Measurements from ENCODE around the gene KCNH5.

The KCNH5 gene

DNA sequence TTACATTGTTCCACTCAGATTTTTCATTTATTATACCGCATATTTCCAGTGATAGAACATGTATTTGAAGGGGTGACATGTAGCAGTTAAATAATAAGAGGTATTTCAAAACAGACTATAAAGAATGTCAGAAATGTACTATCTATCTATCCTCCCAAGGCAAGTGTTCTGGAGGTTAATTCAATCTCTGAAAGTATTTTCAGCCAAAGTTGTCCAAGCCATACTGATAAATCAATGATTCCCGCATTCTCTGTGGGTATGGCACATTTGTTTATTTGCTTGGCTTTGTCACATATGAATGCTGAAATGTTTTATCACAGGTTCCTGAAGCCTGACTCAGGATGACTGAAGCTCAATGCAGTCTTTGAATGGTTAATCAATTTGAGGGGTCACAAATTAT, 35.8 kb downstream of the KCNH5 start:
- no peak for DNase-seq (ENCODE audit: low read depth in 2 of 2, low spot score in 1 of 2)

DNA sequence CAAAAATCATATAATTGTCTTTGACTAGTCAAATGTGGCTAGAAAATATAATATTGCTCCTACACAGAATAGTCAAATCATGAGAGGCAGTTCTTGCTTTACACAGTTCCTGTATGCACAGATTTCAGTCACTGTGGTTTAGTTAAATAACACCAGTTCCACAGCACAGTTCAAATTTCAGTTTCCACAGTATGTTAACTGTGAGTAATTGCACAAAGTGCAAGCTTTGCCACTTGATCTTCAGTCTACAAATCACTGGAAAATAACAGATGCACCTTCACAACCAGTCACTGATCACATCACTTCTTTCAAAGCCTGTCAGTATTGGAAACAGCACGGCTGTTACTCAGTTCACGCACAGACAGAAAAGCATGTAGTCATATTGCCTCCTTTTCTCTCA, 38.7 kb downstream of the KCNH5 start:
- DNase-seq (ENCODE audit: low read depth in 2 of 2, low spot score in 1 of 2) = no peak

DNA sequence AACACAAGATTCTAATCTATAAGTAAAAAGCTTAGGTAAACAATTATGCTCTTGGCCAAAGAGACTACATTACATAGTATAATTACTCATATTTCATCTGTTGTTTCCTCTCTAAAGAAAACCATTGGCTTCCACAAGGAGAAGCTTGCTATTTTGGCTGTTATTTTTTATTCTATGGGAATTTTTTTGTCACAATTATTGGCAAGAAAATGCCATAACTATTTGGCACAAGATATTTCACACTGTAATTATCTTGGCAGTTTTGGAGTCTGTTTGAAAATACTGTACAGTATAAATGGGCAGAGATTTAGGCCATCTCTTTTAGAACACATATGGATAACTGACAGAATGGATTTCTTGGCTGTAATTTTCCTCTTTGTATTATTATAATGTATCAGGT, 51.2 kb downstream of the KCNH5 start:
- DNase-seq (ENCODE audit: low read depth in 2 of 2, low spot score in 1 of 2) = no peak

DNA sequence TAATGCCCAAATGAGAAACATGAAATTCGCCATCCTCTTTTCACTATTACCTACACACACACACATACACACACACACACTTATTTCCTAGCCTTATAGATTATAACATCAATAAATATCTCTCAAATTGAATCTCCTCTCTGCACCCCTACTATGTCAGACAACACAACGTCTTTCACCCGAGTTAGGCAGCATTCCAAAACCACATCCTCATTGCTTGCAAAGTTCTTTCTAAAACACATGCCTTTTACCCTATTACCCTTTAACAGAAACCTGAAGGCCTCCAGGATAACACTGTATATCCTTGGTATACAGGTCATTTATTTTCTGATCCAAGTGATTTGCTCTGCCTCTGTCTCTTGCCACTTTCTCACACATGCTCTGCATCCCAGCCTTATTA, 56.3 kb downstream of the KCNH5 start:
- no peak for DNase-seq (ENCODE audit: low read depth in 2 of 2, low spot score in 1 of 2)

DNA sequence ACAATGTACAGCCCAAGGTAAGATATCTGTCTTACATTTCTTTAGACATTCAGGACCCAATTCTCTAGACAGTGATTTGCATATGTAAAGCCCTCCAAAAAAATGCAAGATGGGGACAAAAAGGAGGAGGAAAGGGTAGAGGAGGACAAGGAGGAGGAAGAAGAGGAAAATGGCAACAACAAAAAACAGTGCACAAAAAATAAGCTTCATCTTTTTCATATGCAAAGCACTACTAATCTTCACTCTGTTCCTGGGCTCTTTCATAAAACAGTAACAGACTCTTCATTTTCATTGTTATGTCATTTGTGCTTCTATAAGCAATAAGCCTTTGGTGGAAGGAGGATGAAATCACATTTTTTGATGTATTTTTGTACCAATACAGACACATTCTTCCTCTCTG, 61.4 kb downstream of the KCNH5 start:
- DNase-seq (ENCODE audit: low read depth in 2 of 2, low spot score in 1 of 2) = no peak

DNA sequence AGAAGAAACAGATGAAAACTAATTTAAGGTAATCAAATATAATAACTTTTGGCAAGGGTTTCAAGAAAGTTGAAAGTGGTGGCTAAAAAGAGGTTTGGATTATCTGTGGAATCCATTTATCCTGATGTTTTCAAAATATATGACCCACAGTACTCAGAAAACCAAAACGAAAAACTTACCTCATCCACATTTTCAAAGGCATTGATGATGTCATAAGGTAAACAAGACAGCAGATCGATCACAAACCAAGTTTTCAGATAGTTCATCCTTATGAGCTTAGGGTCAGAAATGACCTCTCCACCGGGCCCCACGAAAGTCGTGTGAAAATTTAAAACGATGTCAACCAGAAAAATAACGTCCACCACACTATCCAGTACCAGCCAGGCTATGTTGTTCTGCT, 64.6 kb downstream of the KCNH5 start:
- DNase-seq (ENCODE audit: low read depth in 2 of 2, low spot score in 1 of 2) = no peak

DNA sequence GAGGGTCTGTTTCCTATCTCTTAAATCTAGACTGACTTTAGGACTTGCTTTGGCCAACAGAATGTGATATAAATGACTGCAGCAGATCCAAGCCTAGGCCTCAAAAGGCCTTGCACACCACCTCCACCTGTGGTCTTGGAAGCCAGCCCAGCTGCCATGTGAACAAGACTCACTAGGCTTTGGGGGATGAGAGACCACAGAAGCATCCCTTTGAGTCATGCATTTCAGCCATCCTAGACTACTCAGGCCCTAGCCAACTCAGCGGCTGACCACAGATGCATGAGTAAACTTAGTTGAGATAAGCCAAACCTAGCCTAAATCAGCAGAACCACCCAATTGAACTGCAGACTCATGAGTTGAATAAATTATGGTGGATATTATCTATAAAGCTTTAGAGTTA, 87.7 kb downstream of the KCNH5 start:
- DNase-seq (ENCODE audit: low read depth in 2 of 2, low spot score in 1 of 2) = no peak

DNA sequence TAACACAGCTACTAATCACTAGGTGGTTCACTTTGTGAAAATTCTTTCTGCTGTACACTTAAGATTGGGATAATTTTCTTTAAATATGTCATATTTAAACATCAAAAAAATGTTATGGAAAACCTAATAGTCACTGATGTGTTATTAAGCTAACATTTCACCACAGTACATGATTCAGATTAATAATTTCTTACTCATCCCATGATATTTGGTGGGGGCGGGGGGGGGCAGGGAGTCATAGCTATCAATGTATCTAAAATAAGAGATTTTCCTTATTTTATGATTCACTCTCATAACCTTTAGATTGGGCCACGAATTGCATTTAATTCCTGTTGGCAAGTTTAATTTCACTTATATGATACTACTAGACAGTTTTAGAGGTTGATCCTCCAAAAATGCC, 88.8 kb downstream of the KCNH5 start:
- no peak for DNase-seq (ENCODE audit: low read depth in 2 of 2, low spot score in 1 of 2)

DNA sequence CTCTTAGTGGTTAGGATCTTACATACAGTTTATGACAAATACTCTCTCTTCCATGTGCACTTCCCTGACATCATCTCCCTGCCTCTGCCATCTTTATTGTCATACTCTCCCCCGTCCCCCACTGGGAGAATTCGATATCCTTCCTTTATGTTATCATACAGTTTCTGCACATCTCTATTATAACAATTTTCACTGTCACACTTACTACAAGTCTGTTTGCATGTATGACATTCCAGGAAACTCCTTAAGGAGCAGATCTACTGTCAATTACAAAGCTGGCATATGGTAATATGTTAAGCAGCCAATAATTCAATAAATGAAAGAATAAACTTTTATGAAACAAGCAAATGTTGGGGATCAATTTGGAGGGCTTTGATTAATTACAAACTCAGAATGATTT, 91.1 kb downstream of the KCNH5 start:
- no peak for DNase-seq (ENCODE audit: low read depth in 2 of 2, low spot score in 1 of 2)

DNA sequence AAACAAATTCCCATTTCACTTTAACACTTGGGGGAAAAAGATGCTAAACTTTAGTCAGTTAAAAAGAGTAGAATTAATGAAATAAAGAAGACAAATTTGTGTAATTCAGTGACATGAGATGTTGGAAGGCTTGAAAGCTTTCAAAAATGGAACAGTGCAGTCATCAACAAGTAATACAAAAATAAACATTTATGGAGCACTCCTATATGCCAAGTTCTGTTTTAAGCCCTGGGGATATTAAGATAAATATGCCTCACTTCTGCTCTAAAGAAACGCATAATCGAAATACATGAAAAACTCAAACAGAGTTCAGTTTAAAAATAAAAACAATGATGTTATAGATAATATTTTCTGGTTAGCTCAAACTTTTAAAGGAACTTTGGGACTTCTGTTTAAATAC, 93.0 kb downstream of the KCNH5 start:
- no peak for DNase-seq (ENCODE audit: low read depth in 2 of 2, low spot score in 1 of 2)

DNA sequence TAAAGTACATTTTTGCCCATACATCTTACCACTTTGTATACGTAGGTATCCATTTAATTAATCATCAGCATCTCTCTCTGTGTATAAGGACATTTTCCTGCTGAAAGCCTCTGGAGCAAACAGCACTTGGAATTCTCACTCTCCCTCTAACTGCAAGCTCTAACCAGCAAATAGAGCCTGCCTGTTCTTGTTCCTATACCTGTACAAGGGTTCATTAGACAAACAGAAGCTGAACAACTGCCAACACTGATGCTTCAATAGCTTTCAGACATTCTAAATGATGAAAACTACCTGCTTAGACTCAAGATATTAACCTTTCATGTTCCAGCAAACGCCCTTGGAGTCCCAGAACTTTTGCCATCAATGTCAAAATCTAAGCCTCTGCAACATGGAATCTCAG, 98.0 kb downstream of the KCNH5 start:
- DNase-seq (ENCODE audit: low read depth in 2 of 2, low spot score in 1 of 2) = no peak

DNA sequence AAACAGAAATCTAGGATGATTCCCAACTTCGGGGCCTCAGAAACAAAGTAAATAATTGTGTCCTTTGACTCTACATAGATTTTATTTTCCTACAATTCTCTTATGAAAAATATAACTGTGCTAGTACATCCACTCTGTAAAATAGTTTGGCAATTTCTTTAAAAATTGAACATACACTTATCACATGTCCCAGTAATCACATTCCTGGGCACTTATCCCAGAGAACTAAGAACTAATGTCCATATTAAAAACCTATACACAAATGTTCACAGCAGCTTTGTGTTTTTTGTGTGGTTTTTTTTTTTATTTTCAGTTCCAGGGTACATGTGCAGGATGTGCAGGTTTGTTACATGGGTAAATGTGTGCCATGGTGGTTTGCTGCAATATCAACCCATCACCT, 99.0 kb downstream of the KCNH5 start:
- no peak for DNase-seq (ENCODE audit: low read depth in 2 of 2, low spot score in 1 of 2)

DNA sequence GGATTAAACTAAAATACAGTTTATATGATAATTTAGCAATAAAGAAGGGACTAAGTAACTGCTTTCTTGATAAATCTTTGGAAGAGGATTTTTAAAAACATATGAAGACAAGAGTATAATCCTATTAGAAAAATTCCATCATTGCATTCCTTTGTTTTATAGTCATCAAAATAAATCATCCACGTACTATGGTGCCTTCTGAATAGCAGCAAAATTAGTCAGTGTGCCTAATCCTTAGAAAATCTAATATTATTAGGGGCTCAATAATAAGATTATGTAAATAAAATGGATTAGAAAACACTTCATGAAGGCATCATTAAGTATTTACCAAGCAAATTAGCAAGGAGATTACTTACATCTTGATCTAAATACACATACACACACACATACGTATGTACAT, 102.1 kb downstream of the KCNH5 start:
- no peak for DNase-seq (ENCODE audit: low read depth in 2 of 2, low spot score in 1 of 2)

DNA sequence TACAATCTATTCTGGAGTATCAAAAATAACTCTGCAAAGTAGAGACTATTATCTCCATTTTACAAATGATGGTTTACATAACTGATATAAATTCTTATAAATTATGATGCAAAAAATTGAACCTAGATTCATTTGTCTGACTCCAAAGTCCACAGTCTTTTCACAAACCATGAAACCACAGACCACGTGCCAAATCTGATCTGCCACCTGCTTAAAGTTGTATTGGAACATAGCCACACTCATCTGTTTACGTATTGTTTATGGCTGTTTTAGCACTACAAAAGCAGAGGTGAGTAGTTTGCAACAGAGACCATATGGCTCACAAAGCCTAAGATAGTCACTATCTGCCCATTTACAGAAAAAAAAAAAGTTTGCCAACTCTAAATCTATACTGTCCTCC, 105.3 kb downstream of the KCNH5 start:
- DNase-seq (ENCODE audit: low read depth in 2 of 2, low spot score in 1 of 2) = no peak

DNA sequence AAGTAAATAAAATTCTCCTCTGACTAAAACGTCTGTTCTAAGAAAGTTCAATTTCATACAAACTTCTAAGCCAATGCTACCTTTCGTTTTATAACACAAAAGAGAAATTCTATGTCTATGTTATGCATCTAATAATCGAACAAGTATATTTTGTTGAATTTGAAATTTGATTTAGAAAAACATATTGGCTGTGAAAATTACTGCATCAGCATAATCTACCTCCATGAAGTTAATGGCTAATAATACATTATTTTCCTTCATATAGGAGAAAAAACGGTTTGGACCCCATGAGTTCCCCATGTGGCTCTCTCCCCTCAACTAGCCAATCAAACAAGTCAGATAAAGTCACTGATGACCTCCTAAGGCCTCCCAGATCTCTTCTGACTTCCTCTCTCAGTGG, 106.5 kb downstream of the KCNH5 start:
- DNase-seq (ENCODE audit: low read depth in 2 of 2, low spot score in 1 of 2) = no peak

DNA sequence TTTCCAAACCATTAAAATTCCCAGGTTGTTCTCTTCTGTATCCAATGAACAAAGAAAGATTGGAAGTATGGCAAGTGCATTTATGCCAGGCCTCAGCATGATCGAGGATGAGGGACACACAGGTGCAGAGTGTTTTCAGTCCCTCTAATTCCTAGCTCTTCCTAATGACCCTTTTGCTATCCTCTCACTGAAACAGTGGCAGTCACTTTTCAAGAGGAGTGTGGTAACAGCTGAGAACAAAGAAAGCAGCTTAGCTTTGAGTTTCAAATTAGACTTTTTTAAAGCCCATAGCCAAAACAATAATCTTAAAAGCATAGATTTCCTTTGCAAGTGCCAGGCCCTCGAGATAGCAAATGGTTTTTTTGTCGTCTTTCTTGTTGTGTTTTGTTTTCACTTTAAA, 110.8 kb downstream of the KCNH5 start:
- DNase-seq (ENCODE audit: low read depth in 2 of 2, low spot score in 1 of 2) = no peak

DNA sequence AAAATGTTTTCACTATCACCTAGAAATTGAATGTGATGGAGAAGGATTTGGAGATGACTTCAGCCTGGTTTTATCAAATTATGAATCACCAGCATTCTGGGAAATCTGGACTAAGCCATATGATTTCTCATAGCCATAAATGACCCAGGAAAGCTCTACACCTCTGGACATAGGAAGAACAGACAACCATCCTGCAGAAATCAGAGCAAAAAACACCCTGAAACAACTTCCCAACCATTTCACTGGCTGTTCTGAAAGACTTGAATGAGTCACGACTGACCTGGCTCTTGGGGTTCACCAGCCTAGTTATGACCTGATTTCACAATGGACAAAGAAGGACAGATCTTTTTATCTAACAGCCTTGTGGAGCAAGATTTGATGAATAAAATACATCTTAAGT, 123.8 kb downstream of the KCNH5 start:
- no peak for DNase-seq (ENCODE audit: low read depth in 2 of 2, low spot score in 1 of 2)

DNA sequence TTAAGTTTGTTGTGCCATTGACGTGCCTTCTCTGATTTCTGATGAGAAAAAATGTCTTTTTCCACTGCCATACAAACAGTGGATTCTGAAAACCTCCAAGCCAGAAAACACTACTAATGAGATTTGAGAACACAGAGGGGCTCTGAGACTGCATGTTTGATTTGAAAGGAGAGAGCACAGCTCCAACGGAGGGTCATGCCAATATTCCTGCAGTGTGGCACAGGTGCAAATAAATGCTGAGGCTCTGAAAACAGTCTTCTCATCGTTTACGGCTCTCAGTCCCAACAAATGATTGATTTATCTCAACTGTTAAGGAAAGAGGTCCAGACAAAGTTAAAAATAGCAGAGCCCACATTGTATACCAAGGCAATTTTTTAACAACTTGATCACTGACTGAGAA, 128.7 kb downstream of the KCNH5 start:
- DNase-seq (ENCODE audit: low read depth in 2 of 2, low spot score in 1 of 2) = no peak

DNA sequence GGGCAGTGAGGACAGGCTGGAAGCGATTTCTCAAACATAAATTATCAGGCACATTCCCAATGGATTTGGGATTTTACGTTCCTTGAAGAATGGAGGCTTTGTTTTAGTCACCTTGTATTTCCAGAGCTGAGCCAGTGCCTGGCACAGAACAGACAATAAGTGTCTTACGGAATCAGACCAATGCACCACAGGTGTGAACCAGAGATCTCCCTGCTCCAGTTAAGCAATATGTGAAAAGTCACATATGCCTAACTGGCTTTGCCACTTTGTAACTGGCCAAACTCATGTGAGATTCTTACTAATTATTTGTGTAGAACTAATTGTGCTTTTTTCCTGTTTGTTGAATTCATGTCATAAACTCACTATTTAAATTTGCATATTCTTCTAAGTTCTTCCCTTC, 130.4 kb downstream of the KCNH5 start:
- DNase-seq (ENCODE audit: low read depth in 2 of 2, low spot score in 1 of 2) = no peak

DNA sequence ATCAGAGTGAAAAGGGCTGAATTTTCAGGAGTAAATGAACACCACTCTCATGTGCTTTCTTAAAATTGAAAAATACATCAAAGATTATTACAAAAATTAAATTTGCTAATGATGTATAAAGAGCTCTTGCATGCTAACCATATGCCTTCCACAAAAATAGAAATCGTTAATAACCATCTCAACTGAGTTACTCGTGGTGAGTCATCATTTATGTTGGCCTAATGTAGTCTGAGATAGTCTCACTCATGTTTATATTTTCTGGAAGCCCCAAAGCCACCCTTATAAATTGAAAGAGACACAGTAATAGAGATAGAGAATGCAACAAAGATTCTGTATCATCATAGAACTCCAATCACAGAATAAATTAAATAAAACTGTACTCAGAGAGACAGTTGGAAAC, 131.2 kb downstream of the KCNH5 start:
- DNase-seq (ENCODE audit: low read depth in 2 of 2, low spot score in 1 of 2) = no peak

DNA sequence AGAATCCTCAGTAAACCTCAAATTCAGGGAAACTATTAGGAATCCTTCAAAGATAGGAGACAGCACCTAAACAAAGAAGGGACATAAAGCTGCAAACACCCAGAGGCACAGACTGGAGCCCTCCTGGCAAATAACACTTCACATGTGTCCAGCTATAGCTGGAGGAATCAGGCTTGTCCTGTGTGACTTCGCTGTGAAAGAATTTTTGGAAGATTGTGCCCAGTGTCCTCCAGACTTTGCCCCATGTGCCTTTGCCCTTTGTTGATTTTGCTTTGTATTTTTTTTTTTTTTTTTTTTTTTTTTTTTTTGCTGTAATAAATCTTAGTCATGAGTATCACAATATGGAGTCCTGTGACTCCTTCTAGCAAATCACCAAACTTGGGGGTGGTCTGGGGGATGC, 136.8 kb downstream of the KCNH5 start:
- DNase-seq (ENCODE audit: low read depth in 2 of 2, low spot score in 1 of 2) = no peak

DNA sequence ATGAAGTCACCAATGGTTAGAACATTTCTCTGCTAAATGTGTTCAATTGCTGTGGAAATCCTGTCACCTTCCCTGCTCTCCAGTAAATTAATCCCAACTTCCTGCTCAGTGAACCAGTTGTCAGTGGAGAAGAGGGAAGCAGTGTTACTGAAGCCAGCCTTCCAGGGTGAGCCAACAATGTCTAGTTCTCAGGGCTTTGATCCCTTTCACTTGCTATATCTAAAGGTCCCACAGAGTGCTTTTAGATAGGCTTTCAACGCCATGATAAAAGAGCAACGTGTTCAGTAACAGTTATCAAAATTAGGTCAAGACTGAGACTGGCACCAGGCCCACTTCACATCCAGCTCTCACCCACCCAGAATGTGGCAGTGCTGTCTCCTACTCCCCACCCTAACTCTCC, 139.7 kb downstream of the KCNH5 start:
- no peak for DNase-seq (ENCODE audit: low read depth in 2 of 2, low spot score in 1 of 2)

DNA sequence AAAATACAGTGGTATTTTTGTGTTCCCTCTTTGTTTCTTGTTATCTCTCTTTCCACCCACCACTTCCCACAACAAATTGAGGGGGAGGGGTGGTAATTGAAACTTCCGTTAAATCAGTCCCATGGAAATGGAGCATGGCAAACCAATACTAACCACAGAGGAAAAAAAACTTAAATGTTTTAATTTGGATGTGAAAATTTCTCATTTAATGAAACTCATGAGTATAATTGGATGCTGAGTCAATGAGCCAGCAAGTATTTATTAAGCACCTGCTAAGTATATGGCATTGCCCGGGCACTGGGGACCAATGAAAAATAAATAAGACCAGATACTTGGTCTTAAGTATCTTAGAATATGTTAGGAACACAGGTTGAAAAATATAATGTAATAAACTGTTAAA, 147.5 kb downstream of the KCNH5 start:
- no peak for DNase-seq (ENCODE audit: low read depth in 2 of 2, low spot score in 1 of 2)

DNA sequence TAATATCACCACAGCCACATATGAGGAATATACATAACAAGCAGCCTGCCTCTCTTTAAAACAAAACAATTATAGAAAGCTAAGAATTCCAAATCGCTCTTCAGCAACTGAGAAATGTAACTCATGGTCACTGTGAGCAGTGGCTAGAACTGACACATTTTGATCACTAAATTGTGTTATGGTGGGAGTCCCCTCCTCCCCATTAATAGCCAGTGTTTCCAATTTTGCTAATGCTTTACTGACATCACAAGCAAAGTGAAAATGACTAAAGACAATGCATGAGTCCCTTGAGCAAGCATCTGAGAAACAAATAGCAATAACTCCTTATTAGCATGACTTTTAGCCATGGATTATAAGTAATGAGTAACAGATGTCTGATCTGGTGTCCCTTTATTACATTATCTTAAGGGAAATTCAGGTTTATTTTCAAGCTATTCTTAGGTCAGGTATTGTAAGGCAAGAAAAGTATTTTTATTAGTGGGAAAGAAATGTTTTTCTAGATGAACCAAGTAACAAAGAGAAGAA, 148.3 kb downstream of the KCNH5 start:
- DNase-seq (ENCODE audit: low read depth in 2 of 2, low spot score in 1 of 2) = no peak
